HTR-8/SVneo (cell line): ENCODE results near the gene TRIM66.

Source experiments
- DNase-seq: peaks from one replicate; pipeline ENCODE4 v3.0.0; 2011; ENCODE audit warnings: low spot score, mixed read lengths; ENCODE audit not compliant: insufficient read length
- FAIRE-seq: peaks from 2 replicates; lab custom pipeline; 2011; peaks lifted over from hg19 to GRCh38; lab: Jason Lieb, UNC

TRIM66 gene

GRCh38 chr11:8615291-8616032, 67.0 kb downstream of the TRIM66 start:
- DNase-seq (no peak), FAIRE-seq (no peak)

DNA sequence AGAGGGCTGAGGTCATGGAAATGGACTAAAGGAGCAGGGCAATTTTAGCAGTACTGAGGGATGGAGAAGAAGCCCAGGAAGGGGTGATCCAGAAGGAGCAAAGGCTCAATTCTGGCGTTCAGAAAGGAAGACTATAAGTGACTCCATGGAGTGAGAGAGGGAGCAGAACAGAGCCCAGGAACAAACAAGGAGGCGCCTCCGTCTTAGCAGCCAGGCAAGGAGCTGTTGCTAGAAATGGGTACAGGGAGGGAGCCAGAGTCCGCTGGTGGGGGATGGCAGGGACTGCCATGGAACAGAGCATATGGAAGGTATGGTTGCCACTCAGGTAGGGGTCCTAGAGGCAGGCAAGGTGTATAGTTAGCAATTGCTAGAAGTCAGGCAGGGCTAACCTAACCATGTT, 68.0 kb downstream of the TRIM66 start:
- DNase-seq (no peak), FAIRE-seq (no peak)

DNA sequence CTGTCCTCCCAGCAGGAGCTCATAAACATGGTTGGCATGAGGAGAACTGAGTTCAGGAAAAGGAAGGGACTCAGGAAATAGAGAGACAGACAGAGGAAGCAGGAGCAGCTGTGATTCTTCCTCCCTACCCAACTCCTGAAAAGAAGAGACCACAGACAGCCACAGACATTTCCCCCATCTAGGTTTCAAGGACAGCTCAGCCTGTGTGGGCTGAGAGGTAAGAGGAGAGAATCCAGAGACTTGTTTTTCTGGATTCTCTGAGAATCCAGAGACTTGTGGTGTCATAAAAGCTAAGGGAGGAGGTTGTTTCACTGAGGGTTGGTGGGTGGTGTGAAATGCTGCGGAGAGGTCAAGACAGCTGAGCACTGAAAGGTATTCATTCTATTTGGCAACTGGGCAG, 69.4 kb downstream of the TRIM66 start:
- DNase-seq: no peak
- FAIRE-seq: no peak

- no peak for DNase-seq
- FAIRE-seq: no peak
Observed at GRCh38 chr11:8612522-8612921, 69.9 kb downstream of the TRIM66 start.

DNA sequence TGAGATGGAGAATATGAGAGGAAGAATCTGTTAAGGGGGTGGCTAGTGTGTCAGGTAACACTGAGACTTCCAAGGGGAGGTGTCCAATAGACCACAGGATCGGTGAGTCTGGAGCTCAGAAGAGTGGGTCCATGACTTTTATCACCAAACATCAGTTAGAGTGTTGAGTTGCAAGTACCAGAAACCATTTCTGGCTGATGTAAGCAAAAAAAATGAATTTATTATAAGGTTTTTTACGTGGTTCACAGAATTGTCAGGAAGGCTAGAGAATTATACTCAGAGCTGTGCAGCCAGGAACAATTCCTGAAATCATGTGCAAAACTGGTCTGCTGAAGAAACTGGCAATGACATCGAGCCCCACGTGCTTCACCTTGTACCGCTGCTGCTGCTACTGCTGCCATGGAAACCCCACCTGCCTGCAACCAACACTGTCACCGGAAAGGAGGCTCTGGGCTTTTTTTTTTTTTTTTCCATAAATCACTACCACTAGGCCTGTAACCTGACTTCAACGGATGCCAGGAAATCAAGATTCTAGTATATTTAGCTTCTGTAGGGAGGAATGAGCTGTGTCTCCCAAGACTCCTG, 71.8 kb downstream of the TRIM66 start:
- DNase-seq (no peak), FAIRE-seq (no peak)

DNA sequence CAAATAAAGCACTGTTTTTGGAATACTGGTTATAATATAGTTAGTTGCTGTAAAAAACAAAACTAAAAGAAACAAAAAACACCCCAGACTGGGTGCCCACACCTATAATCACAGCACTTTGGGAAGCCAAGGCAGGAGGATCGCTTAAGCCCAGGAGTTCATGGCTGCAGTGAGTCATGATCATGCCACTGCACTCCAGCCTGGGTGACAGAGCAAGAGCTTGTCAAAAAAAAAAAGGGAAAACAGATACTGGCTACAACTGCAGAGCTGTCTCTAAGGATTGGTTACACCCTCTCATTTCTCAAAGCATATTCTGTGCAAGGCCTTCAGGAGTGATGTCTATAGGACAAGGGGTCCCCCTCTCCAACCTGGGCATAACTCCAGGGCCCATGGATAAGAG, 73.8 kb downstream of the TRIM66 start:
- DNase-seq (no peak), FAIRE-seq (no peak)

DNA sequence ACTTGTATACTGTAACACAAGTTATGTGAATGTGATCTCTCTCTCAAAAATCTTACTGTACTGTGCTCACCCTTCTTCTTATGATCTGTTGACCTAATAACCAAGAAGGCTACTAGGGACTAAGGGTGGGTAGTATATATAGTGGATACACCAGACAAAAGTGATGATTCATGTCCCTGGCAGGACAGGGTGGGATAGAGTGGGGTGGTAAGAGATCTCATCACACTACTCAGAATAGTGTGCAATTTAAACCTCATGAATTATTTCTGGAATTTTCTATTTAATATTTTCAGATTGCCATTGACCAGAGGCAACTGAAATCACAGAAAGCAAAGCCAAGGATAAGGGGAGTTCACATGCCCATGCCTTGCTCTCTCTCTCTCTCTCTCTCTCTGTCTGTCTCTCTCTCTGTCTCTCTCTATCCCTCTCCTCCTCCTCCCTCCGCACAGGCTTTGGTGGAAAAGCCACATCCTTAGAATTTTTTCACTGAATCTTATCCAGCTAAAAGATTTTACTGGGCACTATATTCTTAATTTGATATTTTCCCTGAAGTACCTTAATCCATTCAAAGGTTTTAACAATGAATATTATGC, 76.4 kb downstream of the TRIM66 start:
- no peak for FAIRE-seq
- DNase-seq: no peak

DNA sequence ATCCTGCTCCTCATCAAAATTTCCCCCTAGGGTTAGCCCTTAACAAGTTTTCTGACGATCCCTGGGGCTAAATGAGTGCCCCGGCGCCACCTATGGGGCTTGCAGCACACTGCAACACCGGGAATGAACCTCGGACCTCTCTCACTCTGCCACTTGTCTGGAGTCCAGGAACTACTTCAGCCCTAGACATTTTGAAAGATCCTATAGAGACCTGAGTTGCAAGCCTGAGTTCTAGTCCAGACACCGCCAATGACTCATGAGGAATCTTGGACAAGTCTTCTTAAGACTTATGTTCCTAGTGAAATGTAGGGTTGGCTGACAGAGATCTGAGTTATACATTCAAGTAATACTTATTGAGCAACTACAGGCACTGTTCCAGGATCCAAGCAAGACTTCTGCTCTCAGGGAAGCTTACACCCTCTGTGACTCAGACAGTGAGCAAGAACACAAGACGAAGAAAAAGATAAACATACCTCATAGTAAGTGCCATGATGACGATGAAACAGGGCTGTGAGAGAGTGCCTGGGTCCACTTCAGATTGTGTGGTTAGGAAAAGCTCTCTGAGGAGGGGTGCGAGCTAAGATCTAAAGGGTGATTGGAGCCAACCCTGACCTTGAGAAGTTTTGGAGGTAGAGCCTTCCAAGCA, 78.3 kb downstream of the TRIM66 start:
- DNase-seq (peak; percentile 46), FAIRE-seq (no peak)

DNA sequence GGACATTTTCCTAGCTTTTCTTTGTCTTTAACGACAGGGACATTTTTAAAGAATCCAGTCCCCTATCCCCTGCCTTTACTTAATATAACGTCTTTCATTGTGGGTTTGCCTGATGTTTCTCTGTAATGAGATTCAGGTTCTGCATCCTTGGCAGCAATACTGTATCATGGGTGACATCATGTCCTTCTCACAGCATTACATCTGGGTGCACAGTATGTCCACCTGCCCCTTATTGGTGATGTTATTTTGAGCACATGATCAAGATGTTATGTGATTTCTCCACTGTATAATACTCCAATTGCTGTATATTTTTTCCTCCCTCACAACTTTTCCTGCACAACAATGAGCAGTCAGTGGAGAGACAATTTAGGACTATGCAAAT, 78.8 kb downstream of the TRIM66 start:
- no peak for DNase-seq
- no peak for FAIRE-seq

DNA sequence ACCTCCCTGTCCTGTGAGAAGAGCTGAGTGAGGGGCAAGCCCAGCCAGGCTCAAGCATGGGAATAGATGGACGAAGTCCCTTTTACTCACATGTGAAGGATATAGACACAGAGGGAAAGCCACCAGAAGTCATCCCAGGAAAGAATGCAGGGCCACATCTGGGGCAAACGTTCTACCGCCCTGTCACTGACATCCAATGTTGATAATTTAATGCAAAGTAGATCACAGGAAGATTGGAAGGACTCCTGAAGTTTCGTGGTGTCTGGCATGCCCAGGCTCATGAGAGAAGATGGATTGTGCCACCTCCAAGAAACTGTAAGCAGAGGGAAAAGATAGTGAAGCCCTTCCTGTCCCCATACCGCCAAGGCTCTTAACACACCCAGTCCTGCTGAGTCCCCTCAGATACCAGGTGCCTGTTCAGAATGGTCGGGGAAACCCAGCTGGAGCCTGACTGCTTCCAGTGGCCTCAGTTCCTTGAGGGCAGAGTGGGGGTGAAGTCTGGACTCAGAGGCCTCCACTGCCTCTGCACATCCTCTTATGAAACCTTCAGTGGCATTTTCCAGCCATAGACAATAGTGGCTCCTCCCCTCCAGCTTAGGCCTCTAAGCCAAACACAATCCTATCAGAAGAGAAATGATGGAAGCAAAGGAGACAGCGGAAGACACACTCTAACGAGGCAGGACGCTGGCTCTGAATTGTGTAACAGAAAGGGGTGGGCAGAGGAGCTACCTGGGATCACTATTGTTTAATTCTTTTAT, 80.9 kb downstream of the TRIM66 start:
- FAIRE-seq (no peak), DNase-seq (no peak)

DNA sequence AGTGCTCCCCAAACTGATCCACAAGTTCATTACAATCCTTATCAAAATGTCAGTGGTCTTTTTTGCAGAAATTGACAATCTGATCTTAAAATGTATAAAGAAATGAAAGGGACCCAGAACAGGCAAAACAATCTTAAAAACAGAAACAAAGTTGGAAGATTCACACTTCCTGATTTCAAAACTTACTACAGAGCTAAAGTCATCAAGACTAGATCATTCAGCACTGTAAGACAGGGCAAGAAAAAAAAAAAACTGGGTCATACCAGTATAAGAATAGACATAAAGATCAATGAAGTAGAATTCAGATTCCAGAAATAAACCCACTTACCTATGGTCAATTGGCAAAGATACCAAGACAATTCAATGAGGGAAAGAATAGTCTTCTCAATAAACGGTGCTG, 84.0 kb downstream of the TRIM66 start:
- no peak for FAIRE-seq
- no peak for DNase-seq

DNA sequence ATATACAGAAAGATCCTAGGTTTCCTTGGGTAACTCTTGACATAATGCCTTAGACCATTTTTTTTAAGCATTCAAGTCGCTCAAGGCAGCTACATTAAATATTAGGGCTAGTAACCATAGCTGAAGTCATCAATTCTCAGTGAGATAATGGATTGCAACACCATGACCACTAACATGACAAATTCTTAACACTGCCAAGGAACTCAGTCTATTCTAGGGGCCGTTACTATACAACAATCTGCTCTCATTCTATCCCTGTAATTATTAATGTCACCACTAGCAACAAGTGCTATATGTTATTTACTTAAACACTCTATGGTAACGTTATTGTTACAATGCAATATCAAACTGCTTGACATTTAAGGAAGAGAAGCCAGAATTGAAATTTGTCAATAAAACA, 85.3 kb downstream of the TRIM66 start:
- DNase-seq: no peak
- no peak for FAIRE-seq

- no peak for FAIRE-seq
- no peak for DNase-seq
Observed at GRCh38 chr11:8596504-8597046, 85.9 kb downstream of the TRIM66 start.

DNA sequence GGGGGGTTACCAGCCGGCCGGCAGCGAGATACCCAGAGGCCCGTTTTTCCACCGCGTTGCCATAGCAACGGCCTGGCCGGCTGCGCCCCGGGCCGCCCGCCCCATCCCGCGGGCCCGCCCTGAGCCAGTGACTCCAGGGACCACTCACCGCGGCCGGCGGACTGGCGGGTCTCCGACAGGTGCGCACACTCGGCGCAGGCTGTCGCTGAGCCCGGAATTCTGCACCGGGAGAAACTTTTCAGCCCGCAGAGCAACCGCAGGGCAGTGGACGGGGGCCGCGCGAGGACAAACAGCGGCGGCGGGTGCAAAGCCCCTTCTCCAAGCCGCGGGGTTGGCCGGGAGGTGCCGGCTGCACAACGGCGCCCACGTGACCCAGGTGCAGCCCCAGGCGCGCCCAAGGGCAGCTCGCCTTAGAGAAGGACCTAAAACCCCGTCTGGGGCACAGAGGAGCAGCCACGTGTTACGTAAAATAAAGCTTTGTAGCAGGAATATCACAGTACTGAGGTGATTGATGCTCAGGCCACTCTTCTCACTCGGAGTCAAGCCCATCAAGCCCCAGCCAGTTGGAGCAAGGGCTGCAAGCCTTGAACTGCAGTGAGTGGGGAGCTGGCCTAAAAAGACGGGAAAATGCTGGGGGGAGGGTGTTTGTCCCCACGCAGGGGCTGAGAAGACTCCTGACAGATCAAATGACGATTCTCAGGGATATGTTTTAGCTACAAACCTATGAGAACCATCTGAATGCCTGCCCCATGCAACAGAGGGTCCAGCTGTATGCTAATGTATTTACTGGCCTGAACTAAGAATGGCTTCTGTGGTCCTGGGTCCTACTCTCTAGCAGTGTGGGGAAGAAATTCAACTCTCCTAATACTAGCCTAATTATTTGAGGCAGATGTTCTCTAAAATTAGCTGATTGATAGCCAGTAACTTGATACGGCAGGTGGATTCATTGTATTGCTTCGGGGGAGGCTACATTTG, 88.2 kb downstream of the TRIM66 start, which contains the start of gene STK33:
TSS of gene STK33 (minus strand) at position 294 of the 975 bp plus-strand sequence. CDS start 119,323 bp downstream, outside the sequence.
- no peak for DNase-seq
- FAIRE-seq: peak; percentile 68

GRCh38 chr11:8593455-8593854, 89.0 kb downstream of the TRIM66 start:
- FAIRE-seq (no peak), DNase-seq (no peak)

GRCh38 chr11:8587915-8588314, 94.5 kb downstream of the TRIM66 start:
- DNase-seq (no peak), FAIRE-seq (no peak)

DNA sequence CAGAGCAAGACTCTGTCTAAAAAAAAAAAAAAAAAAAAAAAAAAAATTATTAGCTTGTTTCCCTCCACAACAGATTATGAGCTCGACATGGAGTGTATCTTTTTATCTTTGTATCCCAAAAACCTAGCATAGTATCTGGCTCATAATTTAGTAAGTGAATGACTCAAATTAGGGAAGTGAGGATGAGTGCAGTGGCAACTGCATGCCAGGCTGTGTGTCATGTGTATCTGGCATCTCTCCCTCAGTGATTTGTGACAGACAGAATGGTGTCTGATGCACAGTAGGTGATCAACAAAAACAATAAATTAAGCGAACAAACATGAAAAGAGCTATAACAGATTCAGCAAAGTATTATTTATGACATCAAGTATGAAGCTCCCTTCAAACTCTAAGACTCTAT, 95.7 kb downstream of the TRIM66 start:
- no peak for FAIRE-seq
- DNase-seq: no peak

DNA sequence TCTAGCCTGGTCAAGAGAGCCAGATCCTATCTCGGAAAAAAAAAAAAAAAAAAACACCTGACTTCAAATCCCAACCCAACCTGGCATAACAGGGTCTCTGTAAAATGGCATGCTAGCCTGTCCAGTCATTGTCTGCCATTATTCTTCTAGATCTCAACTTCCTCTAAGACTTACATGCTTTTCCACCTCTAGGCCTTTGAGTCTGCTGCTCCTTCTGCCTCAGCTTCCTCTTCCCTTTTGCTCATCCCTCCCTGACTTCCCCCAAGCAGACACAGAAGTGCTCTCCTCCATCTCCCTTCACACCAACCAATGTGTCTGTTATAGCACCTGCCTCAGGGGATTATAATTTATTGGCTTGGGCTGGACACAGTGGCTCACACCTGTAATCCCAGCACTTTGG, 96.3 kb downstream of the TRIM66 start:
- DNase-seq (no peak), FAIRE-seq (no peak)

GRCh38 chr11:8584511-8584910, 98.0 kb downstream of the TRIM66 start:
- FAIRE-seq: no peak
- DNase-seq: no peak
